NK-92 (cell line): ENCODE measurements around the gene RELA.
A peak's percentile ranks its signal among the peaks of the same experiment; 100 is the strongest.

ENCODE experiments used
- DNase-seq: peaks from one replicate; lab custom pipeline; 2025; ENCODE audit not compliant: unreplicated experiment; lab: John Stamatoyannopoulos, UW

Gene RELA

DNA sequence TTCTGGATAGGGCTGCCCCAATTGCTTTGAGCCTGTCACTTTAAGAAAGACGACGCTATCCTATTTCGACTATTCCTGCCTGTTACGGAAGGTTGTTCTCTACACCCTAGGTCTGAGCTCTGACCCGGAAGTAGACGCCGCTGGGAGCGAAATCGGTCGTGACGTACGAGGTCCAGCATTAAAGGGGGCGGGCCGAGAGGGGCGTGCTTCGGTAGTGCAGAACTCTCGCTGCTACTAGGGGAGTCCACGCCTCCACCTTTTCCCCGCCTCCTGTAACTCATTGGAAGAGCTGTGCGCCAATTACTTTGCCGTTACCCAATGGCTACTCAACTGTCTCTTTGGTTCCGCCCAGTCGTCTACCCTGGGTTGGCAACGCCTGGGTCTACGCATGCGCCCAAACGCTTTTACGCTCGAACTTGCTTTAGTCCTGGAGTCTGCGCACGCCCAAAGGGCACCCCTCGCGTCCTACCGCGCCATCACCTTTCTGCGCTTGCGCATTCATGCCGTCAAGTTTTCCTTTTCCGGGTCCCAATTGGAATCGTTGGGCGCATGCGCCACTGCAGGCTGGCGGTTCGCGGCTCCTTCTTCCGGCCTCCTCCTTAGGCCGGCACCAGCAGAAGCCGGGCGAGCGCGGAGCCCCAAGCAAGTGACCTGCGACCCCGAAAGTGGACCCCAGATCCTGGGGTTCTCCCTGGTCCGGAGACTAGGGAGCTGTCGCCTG, 47.3 kb downstream of the RELA start, which contains the start of gene PCNX3:
Gene PCNX3 (plus strand): TSS at position 548 of the 721 bp plus-strand sequence. CDS start 536 bp downstream, outside the sequence.
- DNase-seq: peak; percentile 99

- no peak for DNase-seq
Measured at GRCh38 chr11:65613091-65613928, 49.4 kb downstream of the RELA start.

DNA sequence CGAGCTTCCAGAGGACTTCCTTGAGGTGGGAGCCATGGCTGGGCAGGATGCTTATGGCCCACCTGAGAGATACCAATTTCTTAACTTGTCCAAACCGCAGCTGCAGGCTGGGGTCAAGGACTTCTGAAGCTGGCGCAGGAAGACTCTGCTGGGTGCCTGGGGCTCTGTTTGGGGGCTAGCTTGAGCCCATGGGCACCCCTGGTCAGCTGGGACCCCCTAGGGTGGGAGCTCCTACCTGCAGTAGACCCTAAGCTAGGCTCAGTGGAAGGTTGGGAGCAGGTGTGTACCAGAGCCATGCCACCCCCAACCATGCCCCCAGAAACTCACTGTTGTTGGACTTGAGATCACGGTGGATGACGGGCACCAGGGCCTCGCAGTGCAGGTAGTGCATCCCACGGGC, 50.0 kb downstream of the RELA start:
- no peak for DNase-seq

GRCh38 chr11:65611758-65612603, 50.7 kb downstream of the RELA start:
- DNase-seq: no peak

DNA sequence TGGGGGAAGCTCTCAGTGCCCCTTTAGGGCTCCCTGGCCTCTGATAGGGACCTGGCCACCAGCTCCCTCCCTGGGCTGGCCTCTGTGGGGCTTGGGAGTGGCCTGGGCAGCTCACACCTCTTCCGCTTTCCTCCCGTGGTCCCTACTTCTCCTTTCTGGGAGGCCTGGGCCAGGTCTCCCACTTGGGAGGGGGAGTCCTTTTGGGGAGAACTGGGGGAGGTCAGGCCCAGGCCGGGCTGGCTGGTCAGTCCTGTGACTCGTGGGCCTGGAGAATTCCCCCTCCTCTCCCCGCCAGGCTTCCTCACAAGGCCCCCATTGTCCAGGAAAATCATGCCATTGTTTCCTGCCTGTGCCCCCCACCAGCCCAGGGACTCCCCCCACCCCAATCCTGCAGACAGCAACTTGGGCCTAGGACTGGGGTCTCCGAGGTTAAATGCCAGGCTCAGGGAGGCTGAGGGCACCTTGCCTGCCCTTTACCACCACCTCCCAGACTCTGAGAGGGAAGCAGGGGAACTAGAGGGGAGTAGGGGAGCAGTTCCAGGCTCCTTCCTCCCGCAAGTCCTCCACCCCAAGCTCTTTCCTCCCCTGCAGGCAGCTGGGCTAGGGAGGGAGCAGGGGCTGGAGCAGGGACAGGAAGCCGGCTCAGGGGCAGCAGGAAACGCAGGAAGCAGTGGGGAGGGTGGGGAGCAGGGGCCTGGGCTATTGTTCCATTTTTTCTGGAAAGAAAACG, 51.5 kb downstream of the RELA start:
- DNase-seq: no peak

DNA sequence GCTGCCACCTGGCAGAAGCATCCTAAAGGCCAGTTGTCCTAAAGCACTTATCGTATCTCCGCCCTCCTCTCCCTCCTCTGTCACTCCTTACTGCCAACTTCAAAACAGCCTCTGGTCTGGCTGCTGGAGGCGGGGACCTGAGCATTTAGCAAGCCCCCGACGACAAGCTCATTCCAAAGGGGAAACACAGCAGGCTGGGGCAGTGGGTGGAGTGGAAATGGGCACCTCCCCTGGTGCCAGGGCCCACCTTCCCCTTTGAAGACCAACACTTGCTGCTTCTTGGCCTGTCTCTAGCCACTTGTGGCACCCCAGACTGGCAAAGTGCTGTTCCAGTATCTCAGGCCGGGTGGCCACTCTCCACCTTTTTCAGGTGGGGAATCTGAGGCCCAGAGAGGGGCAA, 52.3 kb downstream of the RELA start:
- no peak for DNase-seq

- no peak for DNase-seq
Measured at GRCh38 chr11:65609665-65610064, 53.1 kb downstream of the RELA start.

DNA sequence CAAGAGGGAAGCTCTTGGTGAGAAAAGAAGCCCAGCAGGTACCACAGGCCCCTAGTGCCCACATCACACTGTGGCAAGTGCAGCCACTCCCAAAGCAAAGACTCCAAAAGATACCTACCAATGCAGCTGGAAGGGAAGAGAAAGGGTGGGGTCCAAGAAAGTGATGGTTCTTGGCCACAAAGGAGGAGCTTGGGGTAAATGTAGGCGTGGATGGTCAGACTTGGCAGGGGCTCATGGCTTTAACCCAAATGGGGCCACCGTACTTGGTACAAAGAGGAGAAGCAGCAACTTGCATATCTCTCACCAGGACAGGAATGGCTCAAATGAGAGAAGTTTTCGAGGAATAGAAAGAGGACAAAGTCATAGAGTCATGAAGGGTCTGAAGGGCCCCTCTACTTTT, 53.5 kb downstream of the RELA start:
- DNase-seq: no peak

- DNase-seq: no peak
Measured at GRCh38 chr11:65607614-65608426, 54.9 kb downstream of the RELA start.

DNA sequence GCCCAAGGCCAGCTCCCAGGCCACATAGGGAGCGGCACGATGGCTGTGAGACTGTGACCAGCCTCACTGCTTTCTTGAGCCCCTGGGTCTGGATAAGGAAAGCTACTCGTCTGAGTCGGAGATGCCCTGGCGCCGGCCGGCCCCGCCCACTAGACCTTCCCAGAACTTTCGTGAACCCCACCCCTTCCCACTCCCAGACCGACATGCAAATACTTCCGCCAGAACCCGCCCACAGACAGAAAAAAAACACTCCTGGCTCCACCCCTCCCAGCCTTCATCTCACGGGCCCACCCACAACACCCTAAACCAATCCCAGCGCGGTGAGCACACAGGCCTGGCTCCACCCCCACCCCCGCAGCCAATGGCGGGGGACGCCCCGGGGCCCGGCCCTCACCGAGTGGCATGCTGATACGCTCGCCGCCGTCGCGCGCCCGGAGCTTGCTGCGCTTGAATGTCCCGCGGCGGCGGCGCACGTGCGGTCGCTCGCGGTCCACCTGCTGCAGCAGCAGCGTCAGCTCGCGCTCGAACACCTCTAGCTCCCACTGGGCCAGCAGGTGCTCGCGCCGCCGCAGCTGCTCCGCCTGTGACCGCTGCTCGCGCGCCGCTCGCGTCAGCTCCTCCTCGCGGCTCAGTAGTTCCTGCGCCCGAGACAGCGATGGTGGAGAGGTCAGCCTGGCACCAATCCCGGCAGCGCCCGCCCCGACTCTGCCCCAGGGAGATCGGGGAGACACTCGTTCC, 55.7 kb downstream of the RELA start:
- DNase-seq: no peak

- no peak for DNase-seq
Measured at GRCh38 chr11:65604258-65604657, 58.5 kb downstream of the RELA start.
